Liver (tissue), 9 donors: ENCODE results near the gene CCDC32. TPM values are rescaled to one million over a fixed set of nuclear protein-coding genes. Genes with fewer than 3 reads are reported as not detected.
A peak's percentile ranks its signal among the peaks of the same experiment; 100 is the strongest.

Source experiments
- DNase-seq: peaks from one replicate; pipeline ENCODE4 v3.0.0-alpha.2; 2017; ENCODE audit warnings: low spot score
- H3K27ac ChIP-seq, 2 donors: one replicate each; pipeline ENCODE4 v1.7.0; 2013; ENCODE audit warnings: inconsistent platforms in 2 of 2, low read length in 2 of 2, control low read depth in 1 of 2, low read depth in 1 of 2, mild to moderate bottlenecking in 1 of 2
- H3K27me3 ChIP-seq, 4 donors: one replicate each; pipeline versions ENCODE4 v1.6.1 to v1.7.0; 2013; ENCODE audit warnings: low read length in 3 of 4, inconsistent platforms in 1 of 4, mild to moderate bottlenecking in 1 of 4, moderate library complexity in 1 of 4; ENCODE audit not compliant: control insufficient read depth in 4 of 4, insufficient read depth in 4 of 4
- H3K36me3 ChIP-seq, 4 donors: one replicate each; pipeline versions ENCODE4 v1.6.1 to v1.7.0; 2013; ENCODE audit warnings: low read length in 3 of 4, mild to moderate bottlenecking in 3 of 4, low read depth in 1 of 4, moderate library complexity in 1 of 4; ENCODE audit not compliant: control insufficient read depth in 4 of 4, insufficient read depth in 3 of 4
- H3K4me1 ChIP-seq, 4 donors: one replicate each; pipeline versions ENCODE4 v1.6.1 to v1.7.0; 2013; ENCODE audit warnings: low read length in 3 of 4, mild to moderate bottlenecking in 3 of 4, moderate library complexity in 1 of 4; ENCODE audit not compliant: control insufficient read depth in 4 of 4, insufficient read depth in 4 of 4
- H3K4me3 ChIP-seq, 3 donors: one replicate each; pipeline versions ENCODE4 v1.6.1 to v1.7.0; 2013; ENCODE audit warnings: low read length in 3 of 3, control low read depth in 1 of 3, low read depth in 1 of 3, mild to moderate bottlenecking in 1 of 3
- H3K9ac ChIP-seq, 2 donors: one replicate each; pipeline ENCODE4 v1.7.0; 2013; ENCODE audit warnings: low read length in 2 of 2, mild to moderate bottlenecking in 2 of 2, moderate library complexity in 2 of 2, control low read depth in 1 of 2, low read depth in 1 of 2
- H3K9me3 ChIP-seq, 4 donors: one replicate each; pipeline versions ENCODE4 v1.6.1 to v1.7.0; 2013; ENCODE audit warnings: low read length in 3 of 4; ENCODE audit not compliant: control insufficient read depth in 4 of 4
- ATF3 ChIP-seq: IDR thresholded peaks from 2 replicates; pipeline ENCODE4 v1.6.1; 2016; ENCODE audit warnings: antibody characterized with exemption
- CTCF ChIP-seq: fragments of 150-350 bp; IDR thresholded peaks from 2 replicates; pipeline ENCODE4 v1.5.1; 2017; ENCODE audit warnings: improper control_type of control experiment, low read depth, low read length; ENCODE audit not compliant: missing input control
- FOXA1 ChIP-seq: IDR thresholded peaks from 2 replicates; pipeline ENCODE4 v1.6.1; 2016; ENCODE audit warnings: antibody characterized with exemption
- FOXA2 ChIP-seq: IDR thresholded peaks from 2 replicates; pipeline ENCODE4 v1.6.1; 2016; ENCODE audit warnings: antibody characterized with exemption
- GABPA ChIP-seq, 2 donors: IDR thresholded peaks in 1 of 2; conservative IDR thresholded peaks in 1 of 2; 2 replicates each; pipeline ENCODE4 v1.6.1; 2016; ENCODE audit warnings: antibody characterized with exemption in 2 of 2, mild to moderate bottlenecking in 1 of 2, moderate library complexity in 1 of 2
- HNF4A ChIP-seq, 2 donors: conservative IDR thresholded peaks; 2 replicates each; pipeline ENCODE4 v1.6.1; 2016; ENCODE audit warnings: antibody characterized with exemption in 2 of 2, mild to moderate bottlenecking in 2 of 2
- MAX ChIP-seq: IDR thresholded peaks from 2 replicates; pipeline ENCODE4 v1.6.1; 2016; ENCODE audit warnings: antibody characterized with exemption
- NR2F2 ChIP-seq: IDR thresholded peaks from 2 replicates; pipeline ENCODE4 v1.6.1; 2016; ENCODE audit warnings: antibody characterized with exemption
- SP1 ChIP-seq: IDR thresholded peaks from 2 replicates; pipeline ENCODE4 v1.6.1; 2018; ENCODE audit warnings: antibody characterized with exemption, mild to moderate bottlenecking
- TAF1 ChIP-seq: conservative IDR thresholded peaks from 2 replicates; pipeline ENCODE4 v1.6.1; 2016; ENCODE audit warnings: antibody characterized with exemption, mild to moderate bottlenecking
- YY1 ChIP-seq: IDR thresholded peaks from 2 replicates; pipeline ENCODE4 v1.6.1; 2016; ENCODE audit warnings: antibody characterized with exemption, mild to moderate bottlenecking
- ZBTB33 ChIP-seq: IDR thresholded peaks from 2 replicates; pipeline ENCODE4 v1.6.1; 2016; ENCODE audit warnings: antibody characterized with exemption
- WGBS: extraction: QIAGEN DNeasy Blood & Tissue Kit; methylation state at CpG from one replicate; pipeline ENCODE4 v1.1.7; 2013; 5-methylcytosine and 5-hydroxymethylcytosine counted together
- polyA plus RNA-seq, 2 donors: library from polyadenylated mRNA; stranded (reverse) in 1 of 2; unstranded in 1 of 2; fragments of 200-250 nt in 1 of 2; fragments of >200 nt in 1 of 2; fragmentation: Nextera tagmentation in 1 of 2; extraction: Ambion mirVana in 1 of 2; gene quantifications; one replicate each; pipeline versions ENCODE4 v1.2.1 to v1.2.3, GENCODE V29; 2013 to 2015
- total RNA-seq, 2 donors: library from RNA; depleted of rRNA; stranded (reverse); fragments of >200 nt; gene quantifications; one replicate each; pipeline ENCODE4 v1.2.3, GENCODE V29; 2014
- donor health status: healthy.
- donor health status: healthy.
- donor health status: healthy.
- donor health status: healthy.
- donor health status: healthy.

The CCDC32 gene
- total and polyA plus RNA-seq, 4 donors, result 7.9 to 13.5 (median 8.9) TPM

GRCh38 chr15:40595773-40596172 lies 30.9 kb upstream of the CCDC32 start:
- DNase-seq, result no peak
- no peaks in the 10 kb centered on the region for H3K9me3 ChIP-seq
- TF ChIP-seq CTCF, result no peak
- TF ChIP-seq TAF1, result no peak
- no peak for TF ChIP-seq ZBTB33
- TF ChIP-seq GABPA (IDR thresholded peaks at IDR 0.05 in 1 of 2, conservative IDR thresholded peaks at IDR 0.05 in 1 of 2), result no peak
- TF ChIP-seq FOXA1, result no peak
- TF ChIP-seq SP1, result no peak
- TF ChIP-seq NR2F2, result no peak
- no peak for TF ChIP-seq HNF4A (conservative IDR thresholded peaks at IDR 0.05)
- no peak for TF ChIP-seq MAX
- TF ChIP-seq ATF3, result no peak
- no peaks in the 10 kb centered on the region for H3K36me3 ChIP-seq
- WGBS, result 79% methylated on average over 5 of the region's 5 CpGs
- no peak overlapping the region for H3K27ac ChIP-seq
- H3K4me1 ChIP-seq, result peaks cover 0 to 13% (median 9%) of the 10 kb centered on the region in 4 donors
- no peak overlapping the region for H3K9ac ChIP-seq
- no peaks in the 10 kb centered on the region for H3K27me3 ChIP-seq
- H3K4me3 ChIP-seq, result no peak overlapping the region

- no peak for TF ChIP-seq ATF3
- no peak for TF ChIP-seq FOXA2
- no peak for TF ChIP-seq CTCF
- no peak for TF ChIP-seq YY1
- TF ChIP-seq MAX, result no peak
- no peak for TF ChIP-seq SP1
- Histone ChIP-seq H3K9ac (peak overlapping the region; percentile 4 to 19), H3K27me3 (no peaks in the 10 kb centered on the region), H3K9me3 (no peaks in the 10 kb centered on the region), H3K27ac (no peak overlapping the region), H3K4me3 (peak overlapping the region in 1 of 3 donors; percentile 76), H3K4me1 (peaks cover 0 to 13% (median 9%) of the 10 kb centered on the region in 4 donors), H3K36me3 (no peaks in the 10 kb centered on the region)
- DNase-seq, result no peak
- 48% methylated on average over 5 of the region's 5 CpGs for WGBS
These were observed 30.4 kb upstream of the CCDC32 start for GRCh38 chr15:40595219-40595618.
